ENCODE data around the gene SCN3B. TPM values are rescaled to one million over a fixed set of nuclear protein-coding genes. Genes with fewer than 3 reads are reported as not detected.
A peak's percentile ranks its signal among the peaks of the same experiment; 100 is the strongest.

The SCN3B gene
- total RNA-seq, 2 experiments from 2014 or later: not detected

DNA sequence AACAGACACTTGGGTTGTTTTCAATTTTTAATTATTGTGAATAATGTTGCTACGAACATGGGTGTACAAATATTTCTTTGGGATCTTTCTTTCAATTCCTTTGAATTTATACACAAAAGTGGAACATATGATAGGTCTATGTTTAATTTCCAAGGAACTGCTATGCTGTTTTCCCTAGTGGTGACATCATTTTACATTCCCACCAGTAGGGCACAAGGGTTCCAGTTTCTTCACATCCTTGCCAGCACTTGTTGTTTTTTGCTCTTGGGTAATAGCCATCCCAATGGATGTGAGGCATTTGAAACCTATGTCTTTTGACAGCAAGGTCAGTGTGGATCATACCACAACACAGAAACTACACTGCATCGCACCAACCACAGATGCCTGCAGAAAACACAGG, 41.8 kb upstream of the SCN3B start:
- no peak overlapping the region for H3K4me3 Mint-ChIP-seq
- no peaks in the 10 kb centered on the region for H3K9me3 Mint-ChIP-seq
- POLR2A ChIA-PET: no interaction called here
- intact Hi-C loops (cut with micrococcal nuclease): no loop called here
- no peak for ATAC-seq
- no peak overlapping the region for H3K27ac Mint-ChIP-seq
- H3K27me3 Mint-ChIP-seq: peaks cover 8% of the 10 kb centered on the region
- H3K4me1 Mint-ChIP-seq (ENCODE audit: low read depth): no peaks in the 10 kb centered on the region
- H3K36me3 Mint-ChIP-seq (ENCODE audit: low read depth): no peaks in the 10 kb centered on the region
- no peak for TF ChIP-seq CTCF (IDR thresholded peaks at IDR 0.05)
- DNase-seq: no peak
- CTCF ChIA-PET: no interaction called here

DNA sequence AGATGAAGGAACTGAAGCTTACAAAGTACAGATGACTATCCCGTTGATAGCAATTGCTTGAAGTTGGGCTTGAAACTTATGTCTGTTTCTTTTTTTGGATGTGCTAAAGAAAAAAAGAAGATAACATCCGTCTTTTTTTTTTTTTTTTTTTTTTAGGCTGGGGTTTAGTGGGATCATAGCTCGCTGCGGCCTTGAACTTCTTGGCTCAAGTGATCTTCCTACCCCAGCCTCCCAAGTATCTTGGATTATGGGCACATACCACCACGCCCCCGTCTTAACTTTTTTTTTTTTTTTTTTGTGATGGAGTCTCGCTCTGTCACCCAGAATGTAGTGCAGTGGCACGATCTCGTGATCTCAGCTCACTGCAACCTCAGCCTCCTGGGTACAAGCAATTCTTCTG, 40.8 kb upstream of the SCN3B start:
- H3K4me1 Mint-ChIP-seq (ENCODE audit: low read depth): no peaks in the 10 kb centered on the region
- no peak for TF ChIP-seq CTCF (IDR thresholded peaks at IDR 0.05)
- DNase-seq (no peak), ATAC-seq (no peak)
- peaks cover 10% of the 10 kb centered on the region for H3K27me3 Mint-ChIP-seq
- H3K4me3 Mint-ChIP-seq: no peak overlapping the region
- ChIA-PET POLR2A (no interaction called here), CTCF (no interaction called here)
- no peaks in the 10 kb centered on the region for H3K9me3 Mint-ChIP-seq
- H3K36me3 Mint-ChIP-seq (ENCODE audit: low read depth): no peaks in the 10 kb centered on the region
- intact Hi-C loops (cut with micrococcal nuclease): no loop called here
- H3K27ac Mint-ChIP-seq: no peak overlapping the region

- TF ChIP-seq CTCF (IDR thresholded peaks at IDR 0.05): no peak
- H3K27ac Mint-ChIP-seq: no peak overlapping the region
- no peak overlapping the region for H3K4me3 Mint-ChIP-seq
- H3K4me1 Mint-ChIP-seq (ENCODE audit: low read depth): no peaks in the 10 kb centered on the region
- DNase-seq (no peak), ATAC-seq (no peak)
- H3K9me3 Mint-ChIP-seq: no peaks in the 10 kb centered on the region
- intact Hi-C loops (cut with micrococcal nuclease): no loop called here
- H3K27me3 Mint-ChIP-seq: peaks cover 10% of the 10 kb centered on the region
- POLR2A ChIA-PET: no interaction called here
- H3K36me3 Mint-ChIP-seq (ENCODE audit: low read depth): no peaks in the 10 kb centered on the region
- CTCF ChIA-PET: no interaction called here
Measured at GRCh38 chr11:123694551-123694950, 40.1 kb upstream of the SCN3B start.

GRCh38 chr11:123692961-123693360, 38.5 kb upstream of the SCN3B start:
- Mint-ChIP-seq H3K9me3 (no peaks in the 10 kb centered on the region), H3K27me3 (peaks cover 10% of the 10 kb centered on the region), H3K4me1 (ENCODE audit: low read depth) (no peaks in the 10 kb centered on the region), H3K4me3 (no peak overlapping the region), H3K36me3 (ENCODE audit: low read depth) (no peaks in the 10 kb centered on the region), H3K27ac (no peak overlapping the region)
- DNase-seq (no peak), ATAC-seq (no peak)
- ChIA-PET POLR2A (interaction anchor here (0.6 kb wide), 1 partner anchor 1186 kb away, joined by 3 read pairs; no protein-coding TSS in a partner anchor), CTCF (interaction anchor here (1.2 to 1.9 kb wide), 2 partner anchors 14 to 18 kb away, joined by 3 to 18 read pairs; no protein-coding TSS in a partner anchor)
- TF ChIP-seq CTCF (IDR thresholded peaks at IDR 0.05): no peak
- intact Hi-C loops (cut with micrococcal nuclease): no loop called here

DNA sequence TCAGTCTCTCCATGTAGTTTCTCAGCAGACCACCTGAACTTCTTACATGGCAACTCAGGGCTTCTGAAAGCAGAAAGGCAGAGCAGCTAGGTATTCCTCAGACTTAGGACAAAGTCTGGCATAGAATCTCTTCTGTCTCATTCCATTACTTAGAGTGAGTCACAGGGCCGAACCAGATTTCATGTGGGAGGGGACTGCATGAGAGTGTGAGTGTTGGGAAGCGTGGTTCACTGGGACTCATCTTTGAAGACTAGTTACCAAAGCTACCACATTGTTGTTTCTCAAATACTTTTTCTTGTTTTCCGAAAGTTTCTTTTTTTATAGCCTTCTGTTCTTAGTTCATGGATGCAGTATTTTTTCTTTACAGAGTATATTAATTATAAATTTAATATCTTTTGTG, 36.1 kb upstream of the SCN3B start:
- Mint-ChIP-seq H3K4me3 (no peak overlapping the region), H3K4me1 (ENCODE audit: low read depth) (no peaks in the 10 kb centered on the region), H3K27me3 (peaks cover 9% of the 10 kb centered on the region), H3K36me3 (ENCODE audit: low read depth) (no peaks in the 10 kb centered on the region), H3K27ac (no peak overlapping the region), H3K9me3 (no peaks in the 10 kb centered on the region)
- ChIA-PET CTCF (interaction anchor here (0.9 to 1.3 kb wide), 3 partner anchors 9 to 16 kb away, joined by 3 to 4 read pairs (median 3); no protein-coding TSS in a partner anchor), POLR2A (no interaction called here)
- peak; percentile 51 for ATAC-seq
- peak; percentile 4 for DNase-seq
- TF ChIP-seq CTCF (IDR thresholded peaks at IDR 0.05): no peak
- intact Hi-C loops (cut with micrococcal nuclease): no loop called here

All from activated CD8-positive, alpha-beta T cell treated with anti-CD3 and anti-CD28 coated beads for 36 hours (primary cell).